PC-9 (cell line): ENCODE data around the gene KRTAP5-6. TPM values are rescaled to one million over a fixed set of nuclear protein-coding genes. Genes with fewer than 3 reads are reported as not detected.

Experiments
- BruUV-seq: library from RNA; stranded (reverse); fragments of 400-500 nt; replicated peaks from 2 replicates; lab custom pipeline; 2021; lab: Mats Ljungman, UMichigan
- CTCF ChIA-PET: fragments of 300-600 bp; sonication (Branson Sonifier 250); formaldehyde crosslinking; loops from one replicate; lab custom pipeline; 2022; ENCODE audit warnings: antibody characterized with exemption; lab: Charles Lee
- POLR2A ChIA-PET: fragments of 300-600 bp; sonication (Branson Sonifier 250); formaldehyde crosslinking; loops from one replicate; lab custom pipeline; 2022; ENCODE audit warnings: antibody characterized with exemption; ENCODE audit not compliant: unreplicated experiment; lab: Charles Lee
- DNase-seq, 2 experiments: peaks; one replicate each; pipeline versions ENCODE4 v3.0.0 to v3.0.0-alpha.2; 2015 to 2022; ENCODE audit warnings: mixed read lengths in 1 of 2
- H2AFZ ChIP-seq: fragments of 200-600 bp; sonication (generic); 2 replicates; pipeline ENCODE4 v1.8.1; 2017; ENCODE audit warnings: antibody characterized with exemption
- H3F3A ChIP-seq: fragments of 200-600 bp; sonication (generic); 2 replicates; pipeline ENCODE4 v1.8.1; 2017; ENCODE audit warnings: antibody characterized with exemption, mild to moderate bottlenecking, low read depth; ENCODE audit not compliant: insufficient read depth
- H3K27ac ChIP-seq: fragments of 200-600 bp; sonication (generic); 2 replicates; pipeline ENCODE4 v1.6.1; 2016; ENCODE audit warnings: mixed run types
- H3K27me3 ChIP-seq: fragments of 200-600 bp; sonication (generic); 2 replicates; pipeline ENCODE4 v1.6.1; 2016; ENCODE audit warnings: low read depth, mixed run types; ENCODE audit not compliant: insufficient read depth
- H3K36me3 ChIP-seq: fragments of 200-600 bp; sonication (generic); 2 replicates; pipeline ENCODE4 v1.6.1; 2016; ENCODE audit warnings: low read depth, mixed run types
- H3K4me1 ChIP-seq: fragments of 200-600 bp; sonication (generic); replicated peaks from 2 replicates; pipeline ENCODE4 v1.6.1; 2016; ENCODE audit warnings: mixed run types; ENCODE audit not compliant: insufficient read depth
- H3K4me2 ChIP-seq: fragments of 200-600 bp; sonication (generic); 2 replicates; pipeline ENCODE4 v1.6.1; 2017; ENCODE audit warnings: mixed run types
- H3K4me3 ChIP-seq: fragments of 200-600 bp; sonication (generic); 2 replicates; pipeline ENCODE4 v1.6.1; 2016; ENCODE audit warnings: mixed run types
- H3K79me2 ChIP-seq: fragments of 200-600 bp; sonication (generic); 2 replicates; pipeline ENCODE4 v1.6.1; 2017; ENCODE audit warnings: low read depth, mixed run types
- H3K9me2 ChIP-seq: fragments of 200-600 bp; sonication (generic); 2 replicates; pipeline ENCODE4 v1.8.1; 2017; ENCODE audit warnings: mild to moderate bottlenecking; ENCODE audit not compliant: insufficient read depth
- H3K9me3 ChIP-seq: fragments of 200-600 bp; sonication (generic); 2 replicates; pipeline ENCODE4 v1.8.1; 2016; ENCODE audit warnings: low read depth; ENCODE audit not compliant: insufficient read depth
- H4K20me1 ChIP-seq: fragments of 200-600 bp; sonication (generic); 2 replicates; pipeline ENCODE4 v1.8.1; 2017; ENCODE audit not compliant: insufficient read depth
- CTCF ChIP-seq: fragments of 200-600 bp; sonication (generic); conservative IDR thresholded peaks from 2 replicates; pipeline ENCODE4 v1.6.1; 2017; ENCODE audit warnings: mixed run types, antibody characterized with exemption, mild to moderate bottlenecking, moderate library complexity
- EZH2 ChIP-seq: fragments of 200-600 bp; sonication (generic); IDR thresholded peaks from 2 replicates; pipeline ENCODE4 v1.8.0; 2017; ENCODE audit warnings: antibody characterized with exemption, low read depth
- intact Hi-C: fragments of 100-400 bp; cut with micrococcal nuclease; formaldehyde crosslinking; loops from one replicate; pipeline ENCODE4 v1.10.0; 2022; ENCODE audit not compliant: unreplicated experiment
- total RNA-seq: library from RNA; stranded (reverse); gene quantifications from 2 replicates; pipeline ENCODE4 v1.2.3, GENCODE V29; 2021

KRTAP5-6 gene
- total RNA-seq, 1 experiment from 2014 or later: not detected

- Histone ChIP-seq H4K20me1 (no peaks in the 10 kb centered on the region), H3K36me3 (no peaks in the 10 kb centered on the region), H3K4me1 (no peaks in the 10 kb centered on the region), H3K4me2 (no peak overlapping the region), H3K9me3 (no peaks in the 10 kb centered on the region), H3F3A (no peaks in the 10 kb centered on the region), H2AFZ (no peak overlapping the region), H3K27me3 (peaks cover 10% of the 10 kb centered on the region; the same call in 1 of the 2 replicates), H3K79me2 (no peaks in the 10 kb centered on the region), H3K9me2 (no peaks in the 10 kb centered on the region), H3K4me3 (no peak overlapping the region), H3K27ac (no peak overlapping the region)
- intact Hi-C loops: no loop called here
- DNase-seq: no peak
- POLR2A ChIA-PET: no interaction called here
- BruUV-seq: no TSS peak
- CTCF ChIA-PET: interaction anchor here (0.6 kb wide), 1 partner anchor 86 kb away, joined by 4 read pairs; no protein-coding TSS in a partner anchor
- TF ChIP-seq EZH2: no peak
- TF ChIP-seq CTCF: no peak
Measured at GRCh38 chr11:1739576-1739975, 42.6 kb downstream of the KRTAP5-6 start.

GRCh38 chr11:1740786-1741530 lies 44.0 kb downstream of the KRTAP5-6 start:
- no peak overlapping the region for H2AFZ ChIP-seq
- no peak overlapping the region for H3K27ac ChIP-seq
- H3K79me2 ChIP-seq: no peaks in the 10 kb centered on the region
- no peak overlapping the region for H3K4me3 ChIP-seq
- no peaks in the 10 kb centered on the region for H3K36me3 ChIP-seq
- no peak overlapping the region for H3K4me2 ChIP-seq
- peaks cover 7% of the 10 kb centered on the region; the same call in 1 of the 2 replicates for H3F3A ChIP-seq
- CTCF ChIA-PET: no interaction called here
- no peaks in the 10 kb centered on the region for H3K4me1 ChIP-seq
- no peak for DNase-seq
- intact Hi-C loops: no loop called here
- H3K9me3 ChIP-seq: no peaks in the 10 kb centered on the region
- H3K27me3 ChIP-seq: no peaks in the 10 kb centered on the region
- POLR2A ChIA-PET: no interaction called here
- TF ChIP-seq CTCF: no peak
- TF ChIP-seq EZH2: no peak
- no peaks in the 10 kb centered on the region for H4K20me1 ChIP-seq
- H3K9me2 ChIP-seq: no peaks in the 10 kb centered on the region
- no TSS peak for BruUV-seq

GRCh38 chr11:1741741-1742140 lies 44.7 kb downstream of the KRTAP5-6 start:
- intact Hi-C loops: no loop called here
- Histone ChIP-seq H3K9me3 (no peaks in the 10 kb centered on the region), H4K20me1 (no peaks in the 10 kb centered on the region), H3K27ac (no peak overlapping the region), H2AFZ (no peak overlapping the region), H3K9me2 (no peaks in the 10 kb centered on the region), H3F3A (peaks cover 15% of the 10 kb centered on the region), H3K4me3 (no peak overlapping the region), H3K79me2 (no peaks in the 10 kb centered on the region), H3K36me3 (no peaks in the 10 kb centered on the region), H3K27me3 (no peaks in the 10 kb centered on the region), H3K4me1 (no peaks in the 10 kb centered on the region), H3K4me2 (no peak overlapping the region)
- TF ChIP-seq EZH2 (no peak), CTCF (no peak)
- ChIA-PET CTCF (no interaction called here), POLR2A (no interaction called here)
- no TSS peak for BruUV-seq
- DNase-seq: no peak
